ENCODE data around the gene SLIT1. TPM values are rescaled to one million over a fixed set of nuclear protein-coding genes. Genes with fewer than 3 reads are reported as not detected.
A peak's percentile ranks its signal among the peaks of the same experiment; 100 is the strongest.

The SLIT1 gene
- total RNA-seq, 1 donor: not detected

DNA sequence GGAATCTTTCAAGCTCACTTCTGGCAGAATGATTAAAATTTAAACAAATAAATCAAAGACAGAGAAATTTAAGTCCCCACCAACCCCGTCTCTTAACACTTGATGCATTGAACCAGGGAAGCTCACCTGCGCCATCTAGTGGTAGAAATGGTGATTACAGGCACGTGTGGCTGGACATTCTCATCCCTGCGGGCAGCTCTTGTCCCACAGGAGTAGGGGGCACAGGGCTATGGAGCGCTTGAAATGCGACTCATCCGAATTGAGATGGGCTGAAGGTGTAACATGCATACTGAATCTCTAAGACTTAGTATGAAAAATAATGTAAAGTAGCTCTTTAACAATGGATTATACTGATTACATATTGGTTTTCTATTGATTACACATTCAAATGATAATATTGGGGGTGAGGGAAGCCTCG is 24.8 kb upstream of the SLIT1 start:
- peaks cover 4% of the 10 kb centered on the region for H3K27me3 ChIP-seq (ENCODE audit: insufficient read depth, low read length)
- H4K20me1 ChIP-seq (ENCODE audit: insufficient read depth, low read length): no peaks in the 10 kb centered on the region
- H3K36me3 ChIP-seq (ENCODE audit: insufficient read depth, low read length): no peaks in the 10 kb centered on the region
- no peak overlapping the region for H3K4me2 ChIP-seq (ENCODE audit: insufficient read depth, low read length)
- H3K9me3 ChIP-seq (ENCODE audit: low read depth, low read length): no peaks in the 10 kb centered on the region
- H3K79me2 ChIP-seq (ENCODE audit: insufficient read depth, low read length): no peaks in the 10 kb centered on the region
- TF ChIP-seq, protein P1, sequence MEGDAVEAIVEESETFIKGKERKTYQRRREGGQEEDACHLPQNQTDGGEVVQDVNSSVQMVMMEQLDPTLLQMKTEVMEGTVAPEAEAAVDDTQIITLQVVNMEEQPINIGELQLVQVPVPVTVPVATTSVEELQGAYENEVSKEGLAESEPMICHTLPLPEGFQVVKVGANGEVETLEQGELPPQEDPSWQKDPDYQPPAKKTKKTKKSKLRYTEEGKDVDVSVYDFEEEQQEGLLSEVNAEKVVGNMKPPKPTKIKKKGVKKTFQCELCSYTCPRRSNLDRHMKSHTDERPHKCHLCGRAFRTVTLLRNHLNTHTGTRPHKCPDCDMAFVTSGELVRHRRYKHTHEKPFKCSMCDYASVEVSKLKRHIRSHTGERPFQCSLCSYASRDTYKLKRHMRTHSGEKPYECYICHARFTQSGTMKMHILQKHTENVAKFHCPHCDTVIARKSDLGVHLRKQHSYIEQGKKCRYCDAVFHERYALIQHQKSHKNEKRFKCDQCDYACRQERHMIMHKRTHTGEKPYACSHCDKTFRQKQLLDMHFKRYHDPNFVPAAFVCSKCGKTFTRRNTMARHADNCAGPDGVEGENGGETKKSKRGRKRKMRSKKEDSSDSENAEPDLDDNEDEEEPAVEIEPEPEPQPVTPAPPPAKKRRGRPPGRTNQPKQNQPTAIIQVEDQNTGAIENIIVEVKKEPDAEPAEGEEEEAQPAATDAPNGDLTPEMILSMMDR (IDR thresholded peaks at IDR 0.05; ENCODE audit: extremely low read depth, low read depth, low read length): peak; percentile 98
- no peak overlapping the region for H3K27ac ChIP-seq (ENCODE audit: low read depth, low read length)
- no peak overlapping the region for H3K4me3 ChIP-seq (ENCODE audit: insufficient read depth, low read length)
- H3K4me1 ChIP-seq (ENCODE audit: insufficient read depth, low read length): no peaks in the 10 kb centered on the region
- H2AFZ ChIP-seq (ENCODE audit: low read length): no peak overlapping the region
- DNase-seq (ENCODE audit: insufficient read length, low spot score, missing footprints): peak; percentile 93

DNA sequence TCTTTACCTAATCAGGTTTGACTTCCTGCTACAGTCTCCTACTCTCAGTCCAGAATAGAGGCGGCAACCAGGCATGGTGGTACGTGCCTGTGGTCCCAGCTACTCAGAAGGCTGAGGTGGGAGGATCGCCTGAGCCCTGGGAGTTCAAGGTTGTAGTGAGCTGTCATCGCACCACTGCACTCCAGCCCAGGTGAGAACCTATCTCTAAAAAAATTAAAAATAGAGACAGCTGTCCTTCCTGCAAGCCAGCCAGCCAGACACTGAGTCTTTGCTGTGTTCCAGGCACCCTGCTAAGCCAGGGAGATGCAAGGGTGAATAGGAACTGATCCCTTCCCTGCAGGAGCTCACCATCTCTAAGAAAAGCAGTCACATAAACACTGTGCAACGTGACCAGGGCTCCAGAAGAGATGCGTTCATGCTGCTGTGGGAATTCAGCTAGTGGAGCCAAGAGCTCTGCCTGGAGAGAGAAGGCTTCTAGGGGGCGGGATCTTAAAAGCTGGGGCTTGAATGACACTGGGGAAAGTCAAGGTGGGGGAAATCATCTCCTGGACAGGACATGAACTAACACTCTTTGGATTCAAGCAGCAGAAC is 22.1 kb upstream of the SLIT1 start:
- TF ChIP-seq, protein P1 (IDR thresholded peaks at IDR 0.05; ENCODE audit: extremely low read depth, low read depth, low read length): no peak
- no peak for DNase-seq (ENCODE audit: insufficient read length, low spot score, missing footprints)
- no peaks in the 10 kb centered on the region for H3K9me3 ChIP-seq (ENCODE audit: low read depth, low read length)
- H3K36me3 ChIP-seq (ENCODE audit: insufficient read depth, low read length): no peaks in the 10 kb centered on the region
- peaks cover 4% of the 10 kb centered on the region for H3K27me3 ChIP-seq (ENCODE audit: insufficient read depth, low read length)
- H3K27ac ChIP-seq (ENCODE audit: low read depth, low read length): no peak overlapping the region
- no peaks in the 10 kb centered on the region for H3K79me2 ChIP-seq (ENCODE audit: insufficient read depth, low read length)
- H2AFZ ChIP-seq (ENCODE audit: low read length): no peak overlapping the region
- H3K4me2 ChIP-seq (ENCODE audit: insufficient read depth, low read length): no peak overlapping the region
- no peaks in the 10 kb centered on the region for H4K20me1 ChIP-seq (ENCODE audit: insufficient read depth, low read length)
- no peak overlapping the region for H3K4me3 ChIP-seq (ENCODE audit: insufficient read depth, low read length)
- H3K4me1 ChIP-seq (ENCODE audit: insufficient read depth, low read length): no peaks in the 10 kb centered on the region

DNA sequence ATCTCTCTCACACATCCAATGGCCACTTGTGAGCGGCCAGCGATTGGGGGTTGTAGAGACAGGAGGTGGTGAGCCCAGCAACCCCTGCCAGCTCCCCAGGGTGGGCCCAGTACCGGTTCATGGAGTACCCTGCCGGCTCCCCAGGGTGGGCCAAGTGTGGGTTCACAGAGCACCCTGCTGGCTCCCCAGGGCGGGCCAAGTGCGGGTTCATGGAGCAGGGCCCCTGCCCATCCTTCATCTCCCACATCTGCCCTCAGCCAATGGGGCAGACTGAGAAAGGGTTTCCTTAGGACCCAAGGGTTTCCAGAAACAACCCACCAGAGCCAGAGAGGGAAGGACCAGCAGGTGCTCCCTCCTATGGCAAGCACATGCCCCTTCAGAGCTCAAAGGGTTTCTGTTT is 21.4 kb upstream of the SLIT1 start:
- Histone ChIP-seq H3K79me2 (ENCODE audit: insufficient read depth, low read length) (no peaks in the 10 kb centered on the region), H4K20me1 (ENCODE audit: insufficient read depth, low read length) (no peaks in the 10 kb centered on the region), H3K27me3 (ENCODE audit: insufficient read depth, low read length) (peaks cover 4% of the 10 kb centered on the region), H3K36me3 (ENCODE audit: insufficient read depth, low read length) (no peaks in the 10 kb centered on the region), H3K4me1 (ENCODE audit: insufficient read depth, low read length) (no peaks in the 10 kb centered on the region), H3K4me2 (ENCODE audit: insufficient read depth, low read length) (no peak overlapping the region), H3K27ac (ENCODE audit: low read depth, low read length) (no peak overlapping the region), H3K9me3 (ENCODE audit: low read depth, low read length) (no peaks in the 10 kb centered on the region), H3K4me3 (ENCODE audit: insufficient read depth, low read length) (no peak overlapping the region), H2AFZ (ENCODE audit: low read length) (no peak overlapping the region)
- DNase-seq (ENCODE audit: insufficient read length, low spot score, missing footprints): no peak
- TF ChIP-seq, protein P1 (IDR thresholded peaks at IDR 0.05; ENCODE audit: extremely low read depth, low read depth, low read length): no peak

DNA sequence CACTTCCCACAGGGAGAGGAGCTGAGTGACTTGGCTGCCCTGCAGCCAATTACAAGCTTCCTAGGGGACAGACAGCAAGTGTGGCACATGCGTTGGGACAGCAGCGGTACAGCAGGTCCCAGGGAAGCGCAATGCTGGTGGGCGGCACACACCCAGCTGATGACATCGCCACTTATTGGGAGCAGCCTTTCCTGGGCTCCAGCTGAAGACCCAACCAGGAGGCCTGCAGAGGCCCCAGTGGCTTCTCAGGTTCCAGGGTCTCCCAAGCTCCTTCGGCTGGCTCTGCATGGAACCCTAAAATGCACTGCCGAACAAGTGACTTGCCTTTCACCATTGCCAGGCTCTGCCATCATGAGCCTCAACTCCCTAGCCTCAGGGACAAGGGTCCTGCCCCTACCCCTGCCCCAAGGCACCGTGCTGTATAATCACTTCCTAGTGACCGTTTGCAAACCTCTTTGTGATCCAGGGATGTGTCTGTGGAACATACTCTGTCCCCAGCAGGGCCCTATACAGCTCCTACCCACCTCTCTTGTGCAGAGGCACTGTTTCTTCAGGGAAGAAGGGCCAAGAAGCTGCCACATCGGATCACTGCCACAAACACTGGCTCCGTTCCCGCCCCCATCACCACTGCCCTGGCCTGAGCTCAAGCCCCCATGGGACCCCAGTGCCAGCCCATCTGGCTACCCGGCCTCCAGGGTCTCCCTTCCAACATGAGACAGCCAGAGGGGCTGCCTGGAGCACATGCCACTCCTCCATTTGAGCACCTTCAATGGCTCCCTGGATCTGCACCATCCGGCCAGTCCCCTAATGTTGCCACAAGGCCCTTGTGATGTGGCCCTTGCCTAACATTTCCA is 19.3 kb upstream of the SLIT1 start:
- no peak for DNase-seq (ENCODE audit: insufficient read length, low spot score, missing footprints)
- no peaks in the 10 kb centered on the region for H3K79me2 ChIP-seq (ENCODE audit: insufficient read depth, low read length)
- H3K36me3 ChIP-seq (ENCODE audit: insufficient read depth, low read length): no peaks in the 10 kb centered on the region
- H4K20me1 ChIP-seq (ENCODE audit: insufficient read depth, low read length): no peaks in the 10 kb centered on the region
- TF ChIP-seq, protein P1 (IDR thresholded peaks at IDR 0.05; ENCODE audit: extremely low read depth, low read depth, low read length): no peak
- no peak overlapping the region for H3K4me3 ChIP-seq (ENCODE audit: insufficient read depth, low read length)
- peaks cover 7% of the 10 kb centered on the region for H3K27me3 ChIP-seq (ENCODE audit: insufficient read depth, low read length)
- H3K27ac ChIP-seq (ENCODE audit: low read depth, low read length): no peak overlapping the region
- no peaks in the 10 kb centered on the region for H3K9me3 ChIP-seq (ENCODE audit: low read depth, low read length)
- H2AFZ ChIP-seq (ENCODE audit: low read length): no peak overlapping the region
- H3K4me1 ChIP-seq (ENCODE audit: insufficient read depth, low read length): no peaks in the 10 kb centered on the region
- H3K4me2 ChIP-seq (ENCODE audit: insufficient read depth, low read length): no peak overlapping the region

All from osteoblast (primary cell).